GM12892 (cell line): ENCODE data around the gene NDST1.

Experiments used
- POLR2AphosphoS5 ChIP-seq: IDR thresholded peaks from 2 replicates; pipeline ENCODE4 v1.6.1; 2011; ENCODE audit warnings: low read depth, low read length, control low read depth
- TAF1 ChIP-seq: IDR thresholded peaks from 2 replicates; pipeline ENCODE4 v1.6.1; 2011; ENCODE audit warnings: low read depth, mild to moderate bottlenecking, control low read depth, low read length, borderline replicate concordance

DNA sequence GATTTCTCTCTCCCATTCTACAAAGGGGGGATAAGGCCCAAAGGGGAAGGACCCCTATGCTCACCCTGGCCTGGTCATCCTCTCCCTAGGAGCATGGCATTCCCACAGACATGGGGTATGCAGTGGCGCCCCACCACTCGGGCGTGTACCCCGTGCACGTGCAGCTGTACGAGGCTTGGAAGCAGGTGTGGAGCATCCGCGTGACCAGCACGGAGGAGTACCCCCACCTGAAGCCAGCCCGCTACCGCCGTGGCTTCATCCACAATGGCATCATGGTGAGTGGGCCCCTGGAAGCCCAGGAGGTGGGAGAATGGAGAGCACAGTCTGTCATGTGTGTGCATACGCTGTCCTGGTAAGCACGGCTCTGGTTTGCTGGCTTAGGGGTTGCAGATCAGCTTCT lies 27.7 kb downstream of the NDST1 start:
- TF ChIP-seq TAF1, result no peak
- TF ChIP-seq POLR2AphosphoS5, result no peak
